Measurements from ENCODE around the gene ATP8A2. TPM values are rescaled to one million over a fixed set of nuclear protein-coding genes. Genes with fewer than 3 reads are reported as not detected.

ATP8A2 gene
- total RNA-seq, 4 donors from 2014 or later: 0.20 to 1.1 (median 0.59) TPM

DNA sequence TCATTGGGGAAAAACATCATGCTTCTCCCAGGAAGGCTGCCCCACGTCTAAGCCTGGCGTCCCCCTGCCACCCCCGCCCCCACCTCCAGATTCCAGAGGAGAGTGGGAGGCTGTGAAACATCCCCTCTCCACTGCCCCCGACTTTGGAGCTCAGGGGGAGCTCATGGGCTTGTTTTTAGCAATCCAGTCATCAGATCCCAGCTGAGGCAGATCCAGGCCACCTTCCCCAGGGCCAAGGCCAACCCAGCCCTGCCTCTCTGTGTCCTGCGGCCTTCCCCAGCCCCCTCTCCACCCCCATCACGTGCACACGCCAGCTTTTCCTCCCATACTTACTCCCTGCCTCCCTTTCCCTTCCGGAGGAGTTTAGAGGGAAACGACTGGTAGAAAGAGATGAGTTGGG, 641.2 kb downstream of the ATP8A2 start:
- 79 to 86% methylated on average over 3 to 9 of the region's 9 CpGs for WGBS, 2 donors (ENCODE audit: low coverage in 1 of 2)
- intact Hi-C loops (cut with DNase I; ENCODE audit: low total_unique reads): no loop called here
- no peak for TF ChIP-seq POLR2A (IDR thresholded peaks at IDR 0.05)
- no peak for TF ChIP-seq POLR2AphosphoS5 (IDR thresholded peaks at IDR 0.05)
- TF ChIP-seq EP300 (IDR thresholded peaks at IDR 0.05; ENCODE audit: low read depth): no peak
- in situ Hi-C loops (cut with MboI; ENCODE audit: low pct_ligation_motif_present in 1 of 4, low pct_unique_long_range_greater_than_20kb in 1 of 4, low sequenced_read_pairs in 3 of 4): no loop called here
- Histone ChIP-seq H3K27me3 (no peaks in the 10 kb centered on the region), H3K4me1 (no peaks in the 10 kb centered on the region), H3K27ac (no peak overlapping the region), H3K36me3 (no peaks in the 10 kb centered on the region), H3K4me3 (no peak overlapping the region), H3K9me3 (no peaks in the 10 kb centered on the region)
- DNase-seq: no peak

DNA sequence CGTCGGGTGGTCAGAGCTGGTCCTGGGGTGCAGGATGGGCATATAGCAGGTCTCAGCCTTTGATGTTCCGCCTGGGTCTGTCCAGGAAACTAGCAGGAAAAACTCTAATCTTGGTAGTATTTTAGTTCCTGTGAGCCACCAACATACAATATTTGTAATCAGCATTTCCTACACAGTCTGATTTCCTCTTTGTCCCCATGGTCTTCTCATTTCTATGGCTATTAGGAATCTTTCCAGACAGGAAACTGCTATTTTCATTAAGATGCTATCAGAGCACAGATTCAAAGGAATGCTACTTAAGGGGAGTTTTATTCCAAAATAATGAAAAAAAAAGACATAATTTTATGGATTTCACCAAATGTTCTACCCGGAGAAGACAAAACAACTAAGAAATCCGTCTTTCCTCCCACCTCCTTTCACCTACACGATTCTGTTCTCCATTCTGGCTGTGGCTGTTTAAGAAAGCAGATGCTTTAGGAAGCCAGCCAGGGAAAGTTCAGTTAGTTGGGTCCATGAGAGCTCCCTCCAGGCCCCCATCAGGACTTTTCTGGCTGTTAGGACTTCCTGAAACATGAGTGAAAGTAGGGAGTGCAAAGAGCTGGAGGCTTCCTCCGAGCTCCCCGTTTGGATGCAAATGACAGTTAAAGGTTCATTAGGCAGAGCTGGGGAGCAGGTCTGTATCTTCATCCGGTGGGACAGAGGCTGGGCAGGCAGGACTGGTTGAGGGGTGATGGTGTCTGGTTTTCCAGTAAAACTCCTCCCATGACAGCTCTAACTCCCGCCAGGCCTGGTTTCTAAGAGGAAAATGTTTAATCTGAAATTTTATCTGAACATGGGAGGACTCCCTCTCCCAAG, 643.7 kb downstream of the ATP8A2 start:
- WGBS, 2 donors (ENCODE audit: low coverage in 1 of 2): 72 to 85% methylated on average over 3 to 10 of the region's 10 CpGs
- Histone ChIP-seq H3K4me3 (no peak overlapping the region), H3K27me3 (no peaks in the 10 kb centered on the region), H3K9me3 (no peaks in the 10 kb centered on the region), H3K4me1 (no peaks in the 10 kb centered on the region), H3K27ac (no peak overlapping the region), H3K36me3 (no peaks in the 10 kb centered on the region)
- intact Hi-C loops (cut with DNase I; ENCODE audit: low total_unique reads): no loop called here
- no peak for DNase-seq
- no peak for TF ChIP-seq EP300 (IDR thresholded peaks at IDR 0.05; ENCODE audit: low read depth)
- no peak for TF ChIP-seq CTCF (IDR thresholded peaks at IDR 0.05)
- no peak for TF ChIP-seq POLR2AphosphoS5 (IDR thresholded peaks at IDR 0.05)
- no peak for TF ChIP-seq POLR2A (IDR thresholded peaks at IDR 0.05)
- in situ Hi-C loops (cut with MboI; ENCODE audit: low pct_ligation_motif_present in 1 of 4, low pct_unique_long_range_greater_than_20kb in 1 of 4, low sequenced_read_pairs in 3 of 4): no loop called here

DNA sequence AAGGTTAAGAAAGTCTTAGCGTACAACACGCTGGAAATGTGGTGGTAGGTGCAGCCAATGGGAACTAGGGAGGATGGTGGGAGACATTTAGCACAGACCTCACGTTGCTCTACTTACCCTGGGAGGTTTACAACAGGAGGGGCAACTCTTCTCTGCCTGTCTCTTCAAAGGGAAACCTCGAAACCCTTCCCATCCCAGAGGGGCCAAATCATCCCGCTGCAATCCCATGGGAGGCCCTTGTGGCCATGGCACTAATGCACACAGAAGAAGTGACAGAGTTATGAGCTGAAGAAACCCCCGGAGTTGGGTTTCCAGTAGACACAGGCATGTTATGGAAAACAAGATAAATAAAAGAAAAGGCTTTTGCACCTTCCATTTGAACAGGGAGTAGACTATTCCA, 644.4 kb downstream of the ATP8A2 start:
- Histone ChIP-seq H3K36me3 (no peaks in the 10 kb centered on the region), H3K4me3 (no peak overlapping the region), H3K27ac (no peak overlapping the region), H3K27me3 (no peaks in the 10 kb centered on the region), H3K9me3 (no peaks in the 10 kb centered on the region), H3K4me1 (no peaks in the 10 kb centered on the region)
- no peak for DNase-seq
- in situ Hi-C loops (cut with MboI; ENCODE audit: low pct_ligation_motif_present in 1 of 4, low pct_unique_long_range_greater_than_20kb in 1 of 4, low sequenced_read_pairs in 3 of 4): no loop called here
- TF ChIP-seq POLR2AphosphoS5 (IDR thresholded peaks at IDR 0.05) (no peak), CTCF (IDR thresholded peaks at IDR 0.05) (no peak), EP300 (IDR thresholded peaks at IDR 0.05; ENCODE audit: low read depth) (no peak), POLR2A (IDR thresholded peaks at IDR 0.05) (no peak)
- 78% methylated on average over 6 of the region's 6 CpGs; no CpG with 5 or more reads in 1 of the 2 donors for WGBS, 2 donors (ENCODE audit: low coverage in 1 of 2)
- intact Hi-C loops (cut with DNase I; ENCODE audit: low total_unique reads): no loop called here

DNA sequence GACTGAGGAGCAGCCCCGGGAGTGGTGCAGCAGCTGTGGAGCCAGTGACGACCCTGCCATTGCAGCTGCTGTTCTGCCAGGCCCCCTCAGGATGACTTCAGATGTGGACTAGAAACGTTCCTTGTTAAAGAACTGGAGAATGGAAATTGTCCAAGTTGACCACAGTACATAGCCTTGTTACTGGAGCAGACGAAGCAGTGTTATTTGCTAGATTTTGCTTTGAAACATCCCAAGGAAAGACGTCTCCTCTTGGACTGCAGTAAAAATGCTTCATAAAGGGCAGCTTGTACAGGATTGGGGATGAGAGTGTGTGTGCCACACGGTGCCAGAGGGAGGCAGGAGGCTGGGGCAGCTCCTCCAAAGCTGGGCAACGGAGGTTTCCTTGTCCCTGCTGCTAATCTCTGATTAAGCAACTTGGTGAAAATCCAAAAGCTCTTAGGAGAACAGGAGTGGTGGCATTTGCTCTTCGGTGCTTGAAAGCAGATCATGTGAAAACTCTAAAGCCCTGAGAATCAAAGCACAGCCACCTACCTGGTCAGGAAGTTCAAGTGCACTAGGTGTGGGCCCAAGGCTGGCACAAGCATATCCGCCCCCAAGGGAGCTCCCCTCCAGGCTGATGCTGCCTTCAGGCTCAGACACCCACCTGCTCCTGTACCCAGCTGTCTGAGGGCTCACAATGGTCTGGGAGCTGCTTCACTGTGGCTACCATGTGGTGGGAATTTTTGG, 645.6 kb downstream of the ATP8A2 start:
- intact Hi-C loops (cut with DNase I; ENCODE audit: low total_unique reads): no loop called here
- DNase-seq: no peak
- TF ChIP-seq CTCF (IDR thresholded peaks at IDR 0.05) (no peak), POLR2AphosphoS5 (IDR thresholded peaks at IDR 0.05) (no peak), POLR2A (IDR thresholded peaks at IDR 0.05) (no peak), EP300 (IDR thresholded peaks at IDR 0.05; ENCODE audit: low read depth) (no peak)
- in situ Hi-C loops (cut with MboI; ENCODE audit: low pct_ligation_motif_present in 1 of 4, low pct_unique_long_range_greater_than_20kb in 1 of 4, low sequenced_read_pairs in 3 of 4): no loop called here
- Histone ChIP-seq H3K36me3 (no peaks in the 10 kb centered on the region), H3K27me3 (no peaks in the 10 kb centered on the region), H3K4me3 (no peak overlapping the region), H3K9me3 (no peaks in the 10 kb centered on the region), H3K27ac (no peak overlapping the region), H3K4me1 (no peaks in the 10 kb centered on the region)
- WGBS, 2 donors (ENCODE audit: low coverage in 1 of 2): 62 to 71% methylated on average over 3 to 9 of the region's 9 CpGs

All from transverse colon (tissue), 4 donors.